H9 (cell line): ENCODE results near the gene FTO. TPM values are rescaled to one million over a fixed set of nuclear protein-coding genes. Genes with fewer than 3 reads are reported as not detected.

Experiments
- DNase-seq: peaks from one replicate; pipeline ENCODE4 v3.0.0-alpha.2; 2017
- H2AFZ ChIP-seq: one replicate; pipeline ENCODE4 v1.6.1; 2013; ENCODE audit warnings: mild to moderate bottlenecking, low read length, control low read depth, moderate library complexity
- H2AK5ac ChIP-seq: 2 replicates; pipeline ENCODE4 v1.6.1; 2013; ENCODE audit warnings: low read length, control low read depth, mixed read lengths; ENCODE audit not compliant: insufficient read length
- H2BK120ac ChIP-seq: one replicate; pipeline ENCODE4 v1.6.1; 2013; ENCODE audit warnings: low read depth, mild to moderate bottlenecking, low read length, control low read depth, inconsistent platforms; ENCODE audit not compliant: poor library complexity, severe bottlenecking
- H2BK12ac ChIP-seq: 2 replicates; pipeline ENCODE4 v1.6.1; 2013; ENCODE audit warnings: low read length, control low read depth, mixed read lengths, low read depth; ENCODE audit not compliant: insufficient read length
- H2BK15ac ChIP-seq: 2 replicates; pipeline ENCODE4 v1.6.1; 2013; ENCODE audit warnings: low read depth, low read length, control low read depth
- H2BK20ac ChIP-seq: one replicate; pipeline ENCODE4 v1.6.1; 2013; ENCODE audit warnings: low read depth, mild to moderate bottlenecking, low read length, control low read depth, inconsistent platforms; ENCODE audit not compliant: poor library complexity, severe bottlenecking
- H2BK5ac ChIP-seq: 2 replicates; pipeline ENCODE4 v1.6.1; 2013; ENCODE audit warnings: low read length, control low read depth, mixed read lengths; ENCODE audit not compliant: insufficient read length
- H3K14ac ChIP-seq: 2 replicates; pipeline ENCODE4 v1.6.1; 2013; ENCODE audit warnings: low read length, control low read depth; ENCODE audit not compliant: insufficient read depth
- H3K18ac ChIP-seq: 2 replicates; pipeline ENCODE4 v1.6.1; 2013; ENCODE audit warnings: low read depth, mild to moderate bottlenecking, mixed read lengths, low read length, control low read depth; ENCODE audit not compliant: insufficient read length
- H3K23ac ChIP-seq: 2 replicates; pipeline ENCODE4 v1.6.1; 2013; ENCODE audit warnings: low read length, control low read depth, mixed read lengths, low read depth; ENCODE audit not compliant: insufficient read length
- H3K23me2 ChIP-seq: 2 replicates; pipeline ENCODE4 v1.6.1; 2013; ENCODE audit warnings: low read depth, mild to moderate bottlenecking, mixed read lengths, low read length, control low read depth; ENCODE audit not compliant: insufficient read length, poor library complexity, severe bottlenecking
- H3K27ac ChIP-seq: 2 replicates; pipeline ENCODE4 v1.5.1; 2013; ENCODE audit warnings: low read length, control low read depth, mixed read lengths, low read depth; ENCODE audit not compliant: insufficient read length
- H3K27me3 ChIP-seq: 2 replicates; pipeline ENCODE4 v1.6.1; 2013; ENCODE audit warnings: low read length, control low read depth, inconsistent platforms; ENCODE audit not compliant: insufficient read depth
- H3K4ac ChIP-seq: 2 replicates; pipeline ENCODE4 v1.6.1; 2013; ENCODE audit warnings: low read depth, mild to moderate bottlenecking, control low read depth, inconsistent platforms, low read length, moderate library complexity
- H3K4me1 ChIP-seq: 2 replicates; pipeline ENCODE4 v1.6.1; 2013; ENCODE audit warnings: low read length, control low read depth, inconsistent platforms; ENCODE audit not compliant: insufficient read depth
- H3K4me2 ChIP-seq: 2 replicates; pipeline ENCODE4 v1.6.1; 2013; ENCODE audit warnings: low read length, control low read depth, mixed read lengths; ENCODE audit not compliant: insufficient read length, insufficient read depth
- H3K56ac ChIP-seq: 2 replicates; pipeline ENCODE4 v1.6.1; 2013; ENCODE audit warnings: low read depth, mild to moderate bottlenecking, mixed read lengths, low read length, control low read depth; ENCODE audit not compliant: insufficient read length
- H3K79me1 ChIP-seq: 2 replicates; pipeline ENCODE4 v1.6.1; 2013; ENCODE audit warnings: low read depth, mild to moderate bottlenecking, moderate library complexity, low read length, control low read depth, inconsistent platforms; ENCODE audit not compliant: insufficient read depth, poor library complexity, severe bottlenecking
- H3K79me2 ChIP-seq: 2 replicates; pipeline ENCODE4 v1.6.1; 2013; ENCODE audit warnings: low read length, control low read depth, inconsistent platforms; ENCODE audit not compliant: insufficient read depth
- H3K9ac ChIP-seq: 2 replicates; pipeline ENCODE4 v1.6.1; 2013; ENCODE audit warnings: low read length, control low read depth, mixed read lengths; ENCODE audit not compliant: insufficient read length; ENCODE audit errors: extremely low read depth
- H3K9me3 ChIP-seq: one replicate; pipeline ENCODE4 v1.6.1; 2013; ENCODE audit warnings: low read depth, low read length, inconsistent platforms; ENCODE audit not compliant: control insufficient read depth
- H3T11ph ChIP-seq: one replicate; pipeline ENCODE4 v1.6.1; 2013; ENCODE audit warnings: mild to moderate bottlenecking, low read length, control low read depth, inconsistent platforms
- H4K20me1 ChIP-seq: one replicate; pipeline ENCODE4 v1.6.1; 2013; ENCODE audit not compliant: control insufficient read depth, insufficient read length, insufficient read depth
- H4K5ac ChIP-seq: 2 replicates; pipeline ENCODE4 v1.6.1; 2013; ENCODE audit warnings: low read depth, mild to moderate bottlenecking, mixed read lengths, low read length, control low read depth; ENCODE audit not compliant: insufficient read length
- H4K8ac ChIP-seq: replicated peaks from 2 replicates; pipeline ENCODE4 v1.6.1; 2013; ENCODE audit warnings: low read length, control low read depth, mixed read lengths, low read depth; ENCODE audit not compliant: insufficient read length
- H4K91ac ChIP-seq: 2 replicates; pipeline ENCODE4 v1.6.1; 2013; ENCODE audit warnings: low read depth, mild to moderate bottlenecking, moderate library complexity, mixed read lengths, low read length, control low read depth; ENCODE audit not compliant: insufficient read length
- H3K27ac Mint-ChIP-seq, 3 experiments: 2 replicates in 2 of 3; 3 replicates in 1 of 3; pipeline ENCODE4 v1.8.0; 2020 to 2021; ENCODE audit warnings: mixed read lengths in 3 of 3, mild to moderate bottlenecking in 1 of 3, moderate library complexity in 1 of 3
- H3K27me3 Mint-ChIP-seq: 2 replicates; pipeline ENCODE4 v1.8.0; 2021; ENCODE audit warnings: low read depth, mild to moderate bottlenecking, moderate library complexity, mixed read lengths
- H3K36me3 Mint-ChIP-seq, 3 experiments: 2 replicates in 2 of 3; 3 replicates in 1 of 3; pipeline ENCODE4 v1.8.0; 2020 to 2021; ENCODE audit warnings: low read depth in 3 of 3, mixed read lengths in 3 of 3; ENCODE audit not compliant: insufficient read depth in 1 of 3
- H3K4me1 Mint-ChIP-seq, 2 experiments: 2 replicates each; pipeline ENCODE4 v1.8.0; 2020; ENCODE audit warnings: mixed read lengths in 2 of 2
- H3K4me3 Mint-ChIP-seq, 2 experiments: 2 replicates in 1 of 2; 3 replicates in 1 of 2; pipeline ENCODE4 v1.8.0; 2020 to 2021; ENCODE audit warnings: mild to moderate bottlenecking in 2 of 2, mixed read lengths in 2 of 2, moderate library complexity in 1 of 2
- H3K9me3 Mint-ChIP-seq, 2 experiments: 2 replicates in 1 of 2; 3 replicates in 1 of 2; pipeline ENCODE4 v1.8.0; 2020; ENCODE audit warnings: mild to moderate bottlenecking in 2 of 2, mixed read lengths in 2 of 2, moderate library complexity in 1 of 2
- CTCF ChIP-seq: fragments of 200-600 bp; sonication (generic); conservative IDR thresholded peaks from 3 replicates; pipeline ENCODE4 v1.8.0; 2021; ENCODE audit warnings: antibody characterized with exemption, mild to moderate bottlenecking
- WGBS: extraction: QIAGEN DNeasy Blood & Tissue Kit; methylation state at CpG from one replicate; pipeline ENCODE4 v1.1.7; 2013; ENCODE audit warnings: missing lambda C conversion rate, low lambda C conversion rate, mixed read lengths; ENCODE audit not compliant: insufficient read length; ENCODE audit errors: extremely low coverage; 5-methylcytosine and 5-hydroxymethylcytosine counted together
- total RNA-seq: library from RNA; stranded (reverse); gene quantifications from 2 replicates; pipeline ENCODE4 v1.2.1, GENCODE V29; 2021

FTO gene
- total RNA-seq, 1 experiment from 2014 or later = 67.9 TPM

- Histone ChIP-seq H3K18ac (no peak overlapping the region), H2BK20ac (no peak overlapping the region), H3K79me1 (no peaks in the 10 kb centered on the region), H3K23me2 (no peaks in the 10 kb centered on the region), H2BK120ac (no peak overlapping the region), H4K8ac (no peak overlapping the region), H2BK15ac (no peak overlapping the region), H2BK5ac (no peak overlapping the region), H3K4me1 (no peaks in the 10 kb centered on the region), H2AK5ac (no peak overlapping the region), H2AFZ (no peak overlapping the region), H3K9ac (no peak overlapping the region), H4K20me1 (no peaks in the 10 kb centered on the region), H3T11ph (no peak overlapping the region), H3K27me3 (no peaks in the 10 kb centered on the region), H3K27ac (no peak overlapping the region), H3K4ac (no peak overlapping the region), H3K9me3 (no peaks in the 10 kb centered on the region), H2BK12ac (no peak overlapping the region), H3K56ac (no peak overlapping the region), H3K4me2 (no peak overlapping the region), H4K5ac (no peak overlapping the region), H3K14ac (no peak overlapping the region), H4K91ac (no peak overlapping the region), H3K79me2 (no peaks in the 10 kb centered on the region), H3K23ac (no peak overlapping the region)
- Mint-ChIP-seq H3K27ac (no peak overlapping the region), H3K27me3 (no peaks in the 10 kb centered on the region), H3K4me1 (peaks cover 0 to 5% of the 10 kb centered on the region in 2 experiments; a peak in 2 of 4 replicates), H3K4me3 (no peak overlapping the region), H3K9me3 (no peaks in the 10 kb centered on the region), H3K36me3 (no peaks in the 10 kb centered on the region; a peak in 2 of 7 replicates)
- TF ChIP-seq CTCF = no peak
- WGBS = no CpG with 5 or more reads among the region's 4 CpGs
- DNase-seq = no peak
Measured at GRCh38 chr16:54006693-54007092, 302.7 kb downstream of the FTO start.
